Spleen (tissue), 11 donors: ENCODE measurements around the gene IQSEC1. TPM values are rescaled to one million over a fixed set of nuclear protein-coding genes. Genes with fewer than 3 reads are reported as not detected.
A peak's percentile ranks its signal among the peaks of the same experiment; 100 is the strongest.

Source experiments
- DNase-seq: peaks from one replicate; pipeline ENCODE4 v3.0.0-alpha.2; 2020
- H3K27ac ChIP-seq, 8 donors: fragments of 200-600 bp; sonication (generic) in 7 of 8; 1 replicate in 4 of 8; 2 replicates in 4 of 8; pipeline versions ENCODE4 v1.5.0 to v1.8.0; 2016 to 2021; ENCODE audit warnings: inconsistent platforms in 4 of 8, mild to moderate bottlenecking in 4 of 8, moderate library complexity in 1 of 8
- H3K27me3 ChIP-seq, 7 donors: fragments of 200-600 bp; sonication (generic) in 6 of 7; replicated peaks in 1 of 7; 1 replicate in 4 of 7; 2 replicates in 3 of 7; pipeline versions ENCODE4 v1.5.0 to v1.8.0; 2016 to 2021; ENCODE audit warnings: inconsistent platforms in 3 of 7, mild to moderate bottlenecking in 1 of 7
- H3K36me3 ChIP-seq, 6 donors: fragments of 200-600 bp; sonication (generic) in 5 of 6; 1 replicate in 4 of 6; 2 replicates in 2 of 6; pipeline versions ENCODE4 v1.5.0 to v1.8.0; 2016 to 2021; ENCODE audit warnings: inconsistent platforms in 2 of 6
- H3K4me1 ChIP-seq, 6 donors: fragments of 200-600 bp; sonication (generic) in 5 of 6; 1 replicate in 3 of 6; 2 replicates in 3 of 6; pipeline versions ENCODE4 v1.5.0 to v1.8.0; 2016 to 2021; ENCODE audit warnings: inconsistent platforms in 3 of 6
- H3K4me3 ChIP-seq, 8 donors: fragments of 200-600 bp; sonication (generic) in 7 of 8; 1 replicate in 4 of 8; 2 replicates in 4 of 8; pipeline versions ENCODE4 v1.5.0 to v1.8.0; 2016 to 2021; ENCODE audit warnings: inconsistent platforms in 4 of 8, mild to moderate bottlenecking in 4 of 8, moderate library complexity in 2 of 8
- H3K9me3 ChIP-seq, 8 donors: fragments of 200-600 bp; sonication (generic) in 7 of 8; 1 replicate in 4 of 8; 2 replicates in 4 of 8; pipeline versions ENCODE4 v1.5.0 to v1.8.0; 2016 to 2021; ENCODE audit warnings: inconsistent platforms in 4 of 8
- POLR2A ChIP-seq, 3 donors: fragments of 450-650 bp; IDR thresholded peaks; one replicate each; pipeline ENCODE4 v1.5.1; 2017; ENCODE audit warnings: antibody characterized with exemption in 3 of 3, mild to moderate bottlenecking in 1 of 3
- POLR2AphosphoS5 ChIP-seq, 3 donors: sonication (generic); formaldehyde crosslinking; IDR thresholded peaks; one replicate each; pipeline ENCODE4 v1.5.1; 2017; ENCODE audit warnings: antibody characterized with exemption in 3 of 3
- WGBS, 5 donors: extraction: QIAGEN DNeasy Blood & Tissue Kit in 3 of 5; methylation state at CpG; one replicate each; pipeline versions ENCODE4 v1.1.5 to v1.1.7; 2013 to 2018; 5-methylcytosine and 5-hydroxymethylcytosine counted together
- intact Hi-C: fragments of 100-400 bp; cut with DNase I; formaldehyde crosslinking; loops from one replicate; pipeline ENCODE4 v1.15.0; 2023; ENCODE audit warnings: low total_unique reads
- polyA plus RNA-seq, 3 donors: library from polyadenylated mRNA; stranded (reverse); fragments of 200-250 nt; gene quantifications; one replicate each; pipeline ENCODE4 v1.2.1, GENCODE V29; 2013
- total RNA-seq, 7 donors: library from RNA; depleted of rRNA in 3 of 7; stranded (reverse); fragments of >200 nt in 3 of 7; fragmentation: NEBNext Ultra II Directional in 4 of 7; extraction: Animal tissue kit (Norgen Biotek cat#: 25700) in 4 of 7; gene quantifications; one replicate each; pipeline versions ENCODE4 v1.1.0 to v1.2.1, GENCODE V29; 2016 to 2021
- TF ChIP-seq, protein P1 (sequence below), 11 experiments: fragments of 200-600 bp in 7 of 11; fragments of 450-650 bp in 4 of 11; sonication (generic) in 4 of 11; IDR thresholded peaks in 8 of 11; conservative IDR thresholded peaks in 3 of 11; 1 replicate in 7 of 11; 2 replicates in 4 of 11; pipeline versions ENCODE4 v1.4.0 to v1.8.0; 2016 to 2021; ENCODE audit warnings: antibody characterized with exemption in 11 of 11, inconsistent platforms in 4 of 11, mild to moderate bottlenecking in 1 of 11
- donor health status: healthy with polysubstance abuse.
- donor health status: DM: no; HTN: no; CAD: no; lungs with moderate emphysema.
- donor health status: DM: no; HTN: no; CAD: no.
- donor health status: Bipolar disorder and iron deficiency.
- donor health status: healthy.
- donor health status: DM: no; HTN: no; CAD: no.
- donor health status: DM: yes; HTN: yes; CAD: no.

IQSEC1 gene
- total and polyA plus RNA-seq, 10 donors: 23.0 to 170 (median 116) TPM

- no peak for DNase-seq
- H3K27ac ChIP-seq: peak overlapping the region in 7 of 8 donors; percentile 15 to 80 (median 50)
- H3K4me3 ChIP-seq: peak overlapping the region in 1 of 8 donors; percentile 16
- no peaks in the 10 kb centered on the region for H3K9me3 ChIP-seq
- H3K27me3 ChIP-seq: no peaks in the 10 kb centered on the region
- intact Hi-C loops: no loop called here
- TF ChIP-seq POLR2AphosphoS5 (IDR thresholded peaks at IDR 0.05): no peak
- no peak for TF ChIP-seq POLR2A (IDR thresholded peaks at IDR 0.05)
- TF ChIP-seq, protein P1, sequence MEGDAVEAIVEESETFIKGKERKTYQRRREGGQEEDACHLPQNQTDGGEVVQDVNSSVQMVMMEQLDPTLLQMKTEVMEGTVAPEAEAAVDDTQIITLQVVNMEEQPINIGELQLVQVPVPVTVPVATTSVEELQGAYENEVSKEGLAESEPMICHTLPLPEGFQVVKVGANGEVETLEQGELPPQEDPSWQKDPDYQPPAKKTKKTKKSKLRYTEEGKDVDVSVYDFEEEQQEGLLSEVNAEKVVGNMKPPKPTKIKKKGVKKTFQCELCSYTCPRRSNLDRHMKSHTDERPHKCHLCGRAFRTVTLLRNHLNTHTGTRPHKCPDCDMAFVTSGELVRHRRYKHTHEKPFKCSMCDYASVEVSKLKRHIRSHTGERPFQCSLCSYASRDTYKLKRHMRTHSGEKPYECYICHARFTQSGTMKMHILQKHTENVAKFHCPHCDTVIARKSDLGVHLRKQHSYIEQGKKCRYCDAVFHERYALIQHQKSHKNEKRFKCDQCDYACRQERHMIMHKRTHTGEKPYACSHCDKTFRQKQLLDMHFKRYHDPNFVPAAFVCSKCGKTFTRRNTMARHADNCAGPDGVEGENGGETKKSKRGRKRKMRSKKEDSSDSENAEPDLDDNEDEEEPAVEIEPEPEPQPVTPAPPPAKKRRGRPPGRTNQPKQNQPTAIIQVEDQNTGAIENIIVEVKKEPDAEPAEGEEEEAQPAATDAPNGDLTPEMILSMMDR (IDR thresholded peaks at IDR 0.05 in 8 of 11, conservative IDR thresholded peaks at IDR 0.05 in 3 of 11): no peak
- WGBS, 5 donors: 74 to 83% (median 80%) methylated on average over 10 to 14 of the region's 14 CpGs
- peaks cover 58 to 100% (median 98%) of the 10 kb centered on the region in 6 donors for H3K4me1 ChIP-seq
- H3K36me3 ChIP-seq: peaks cover 0 to 81% (median 2%) of the 10 kb centered on the region in 6 donors
These were observed 117.4 kb downstream of the IQSEC1 start for GRCh38 chr3:12955651-12956315.

DNA sequence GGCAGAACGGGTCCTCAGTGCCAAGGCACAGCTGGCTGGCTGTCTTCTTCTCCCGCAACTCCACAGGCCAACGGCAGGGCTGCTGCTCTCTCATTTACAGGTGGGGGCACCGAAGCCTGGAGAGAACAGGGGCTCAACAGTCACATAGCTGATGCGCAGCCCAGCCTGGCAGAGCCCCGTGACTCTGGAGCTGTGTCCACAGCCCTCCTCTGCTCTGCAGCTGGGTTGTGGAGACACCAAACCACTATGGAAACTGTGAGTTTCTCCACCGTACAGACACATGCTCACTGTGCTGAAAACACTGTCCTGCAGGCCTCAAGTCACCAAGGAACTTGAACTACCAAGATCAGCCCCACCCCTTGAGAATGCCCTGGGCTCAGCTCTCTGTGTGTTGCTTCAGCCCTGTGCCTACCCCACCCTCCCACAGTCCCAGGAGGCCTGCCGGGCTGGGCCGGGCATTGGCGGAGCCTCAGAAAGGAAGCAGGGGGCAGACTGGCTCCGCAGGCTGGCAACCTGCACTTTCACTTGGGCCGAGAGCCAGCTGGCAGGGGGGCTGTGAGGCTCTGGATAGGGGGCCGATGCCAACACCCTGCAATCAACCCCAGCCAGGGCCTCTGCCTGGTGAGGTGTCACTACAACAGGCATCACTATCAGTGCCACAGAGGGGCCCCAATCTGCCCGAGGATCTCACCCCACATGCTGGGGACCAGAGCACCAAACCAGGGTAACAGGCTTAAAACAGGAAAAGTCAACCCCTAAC is 118.2 kb downstream of the IQSEC1 start:
- Histone ChIP-seq H3K36me3 (peaks cover 0 to 76% (median 2%) of the 10 kb centered on the region in 6 donors), H3K27ac (peak overlapping the region in 7 of 8 donors; percentile 15 to 80 (median 50)), H3K4me3 (peak overlapping the region in 1 of 8 donors; percentile 16), H3K27me3 (no peaks in the 10 kb centered on the region), H3K9me3 (no peaks in the 10 kb centered on the region), H3K4me1 (peaks cover 53 to 100% (median 97%) of the 10 kb centered on the region in 6 donors)
- intact Hi-C loops: no loop called here
- DNase-seq: peak; percentile 94
- TF ChIP-seq POLR2AphosphoS5 (IDR thresholded peaks at IDR 0.05): peak; percentile 57 to 85 (median 76)
- TF ChIP-seq, protein P1 (IDR thresholded peaks at IDR 0.05 in 8 of 11, conservative IDR thresholded peaks at IDR 0.05 in 3 of 11): peak in 4 of 11 experiments; percentile 4 to 53 (median 30)
- no peak for TF ChIP-seq POLR2A (IDR thresholded peaks at IDR 0.05)
- WGBS, 5 donors: 14 to 35% (median 21%) methylated on average over 5 to 14 of the region's 14 CpGs

DNA sequence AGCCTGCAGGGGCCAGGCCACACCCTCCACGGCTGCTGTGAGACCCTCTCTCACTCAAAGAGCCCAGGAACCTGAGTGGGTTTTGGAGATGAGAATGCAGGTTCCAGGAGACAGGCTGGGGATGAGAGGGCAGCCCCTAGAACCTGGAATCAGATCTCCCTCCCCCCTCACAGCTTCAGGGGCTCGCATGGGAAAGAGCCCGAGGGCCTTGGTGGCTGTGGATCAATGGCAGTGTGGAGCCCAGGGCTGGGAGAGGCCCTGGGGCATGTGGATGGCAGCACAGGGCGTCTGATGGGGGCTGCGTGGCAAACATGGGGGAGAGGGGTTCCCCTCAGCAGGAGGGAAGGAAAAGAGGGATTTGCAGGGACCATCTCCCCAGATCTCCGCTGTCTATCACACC is 119.0 kb downstream of the IQSEC1 start:
- intact Hi-C loops: no loop called here
- DNase-seq: no peak
- H3K4me1 ChIP-seq: peaks cover 53 to 100% (median 97%) of the 10 kb centered on the region in 6 donors

GRCh38 chr3:12953201-12953995 is 119.8 kb downstream of the IQSEC1 start:
- Histone ChIP-seq H3K36me3 (peaks cover 0 to 82% (median 2%) of the 10 kb centered on the region in 6 donors), H3K27me3 (no peaks in the 10 kb centered on the region), H3K4me1 (peaks cover 53 to 100% (median 97%) of the 10 kb centered on the region in 6 donors), H3K9me3 (no peaks in the 10 kb centered on the region), H3K4me3 (no peak overlapping the region), H3K27ac (peak overlapping the region in 1 of 8 donors; percentile 80)
- intact Hi-C loops: no loop called here
- TF ChIP-seq POLR2A (IDR thresholded peaks at IDR 0.05): no peak
- TF ChIP-seq POLR2AphosphoS5 (IDR thresholded peaks at IDR 0.05): peak in 1 of 3 donors; percentile 37
- no peak for DNase-seq
- WGBS, 5 donors: 90 to 93% (median 93%) methylated on average over 25 to 26 of the region's 26 CpGs

More for the DNA sequence above, 119.0 kb downstream of the IQSEC1 start:
- WGBS, 5 donors: 80 to 96% (median 85%) methylated on average over 5 to 6 of the region's 6 CpGs
- Histone ChIP-seq H3K4me3 (no peak overlapping the region), H3K9me3 (no peaks in the 10 kb centered on the region), H3K36me3 (peaks cover 0 to 82% (median 2%) of the 10 kb centered on the region in 6 donors), H3K27ac (peak overlapping the region in 3 of 8 donors; percentile 15 to 80 (median 72)), H3K27me3 (no peaks in the 10 kb centered on the region)
- TF ChIP-seq POLR2A (IDR thresholded peaks at IDR 0.05) (no peak), POLR2AphosphoS5 (IDR thresholded peaks at IDR 0.05) (peak in 1 of 3 donors; percentile 36)
